H9 (cell line): Measurements from ENCODE around the gene MAP2. TPM values are rescaled to one million over a fixed set of nuclear protein-coding genes. Genes with fewer than 3 reads are reported as not detected.

Source experiments
- DNase-seq: peaks from one replicate; pipeline ENCODE4 v3.0.0-alpha.2; 2017
- H2AFZ ChIP-seq: one replicate; pipeline ENCODE4 v1.6.1; 2013; ENCODE audit warnings: mild to moderate bottlenecking, low read length, control low read depth, moderate library complexity
- H2AK5ac ChIP-seq: 2 replicates; pipeline ENCODE4 v1.6.1; 2013; ENCODE audit warnings: low read length, control low read depth, mixed read lengths; ENCODE audit not compliant: insufficient read length
- H2BK120ac ChIP-seq: one replicate; pipeline ENCODE4 v1.6.1; 2013; ENCODE audit warnings: low read depth, mild to moderate bottlenecking, low read length, control low read depth, inconsistent platforms; ENCODE audit not compliant: poor library complexity, severe bottlenecking
- H2BK12ac ChIP-seq: 2 replicates; pipeline ENCODE4 v1.6.1; 2013; ENCODE audit warnings: low read length, control low read depth, mixed read lengths, low read depth; ENCODE audit not compliant: insufficient read length
- H2BK15ac ChIP-seq: 2 replicates; pipeline ENCODE4 v1.6.1; 2013; ENCODE audit warnings: low read depth, low read length, control low read depth
- H2BK20ac ChIP-seq: one replicate; pipeline ENCODE4 v1.6.1; 2013; ENCODE audit warnings: low read depth, mild to moderate bottlenecking, low read length, control low read depth, inconsistent platforms; ENCODE audit not compliant: poor library complexity, severe bottlenecking
- H2BK5ac ChIP-seq: 2 replicates; pipeline ENCODE4 v1.6.1; 2013; ENCODE audit warnings: low read length, control low read depth, mixed read lengths; ENCODE audit not compliant: insufficient read length
- H3K14ac ChIP-seq: 2 replicates; pipeline ENCODE4 v1.6.1; 2013; ENCODE audit warnings: low read length, control low read depth; ENCODE audit not compliant: insufficient read depth
- H3K18ac ChIP-seq: 2 replicates; pipeline ENCODE4 v1.6.1; 2013; ENCODE audit warnings: low read depth, mild to moderate bottlenecking, mixed read lengths, low read length, control low read depth; ENCODE audit not compliant: insufficient read length
- H3K23ac ChIP-seq: 2 replicates; pipeline ENCODE4 v1.6.1; 2013; ENCODE audit warnings: low read length, control low read depth, mixed read lengths, low read depth; ENCODE audit not compliant: insufficient read length
- H3K23me2 ChIP-seq: 2 replicates; pipeline ENCODE4 v1.6.1; 2013; ENCODE audit warnings: low read depth, mild to moderate bottlenecking, mixed read lengths, low read length, control low read depth; ENCODE audit not compliant: insufficient read length, poor library complexity, severe bottlenecking
- H3K27ac ChIP-seq: 2 replicates; pipeline ENCODE4 v1.5.1; 2013; ENCODE audit warnings: low read length, control low read depth, mixed read lengths, low read depth; ENCODE audit not compliant: insufficient read length
- H3K27me3 ChIP-seq: 2 replicates; pipeline ENCODE4 v1.6.1; 2013; ENCODE audit warnings: low read length, control low read depth, inconsistent platforms; ENCODE audit not compliant: insufficient read depth
- H3K4ac ChIP-seq: 2 replicates; pipeline ENCODE4 v1.6.1; 2013; ENCODE audit warnings: low read depth, mild to moderate bottlenecking, control low read depth, inconsistent platforms, low read length, moderate library complexity
- H3K4me1 ChIP-seq: 2 replicates; pipeline ENCODE4 v1.6.1; 2013; ENCODE audit warnings: low read length, control low read depth, inconsistent platforms; ENCODE audit not compliant: insufficient read depth
- H3K4me2 ChIP-seq: 2 replicates; pipeline ENCODE4 v1.6.1; 2013; ENCODE audit warnings: low read length, control low read depth, mixed read lengths; ENCODE audit not compliant: insufficient read length, insufficient read depth
- H3K56ac ChIP-seq: 2 replicates; pipeline ENCODE4 v1.6.1; 2013; ENCODE audit warnings: low read depth, mild to moderate bottlenecking, mixed read lengths, low read length, control low read depth; ENCODE audit not compliant: insufficient read length
- H3K79me1 ChIP-seq: 2 replicates; pipeline ENCODE4 v1.6.1; 2013; ENCODE audit warnings: low read depth, mild to moderate bottlenecking, moderate library complexity, low read length, control low read depth, inconsistent platforms; ENCODE audit not compliant: insufficient read depth, poor library complexity, severe bottlenecking
- H3K79me2 ChIP-seq: 2 replicates; pipeline ENCODE4 v1.6.1; 2013; ENCODE audit warnings: low read length, control low read depth, inconsistent platforms; ENCODE audit not compliant: insufficient read depth
- H3K9ac ChIP-seq: 2 replicates; pipeline ENCODE4 v1.6.1; 2013; ENCODE audit warnings: low read length, control low read depth, mixed read lengths; ENCODE audit not compliant: insufficient read length; ENCODE audit errors: extremely low read depth
- H3K9me3 ChIP-seq: one replicate; pipeline ENCODE4 v1.6.1; 2013; ENCODE audit warnings: low read depth, low read length, inconsistent platforms; ENCODE audit not compliant: control insufficient read depth
- H3T11ph ChIP-seq: one replicate; pipeline ENCODE4 v1.6.1; 2013; ENCODE audit warnings: mild to moderate bottlenecking, low read length, control low read depth, inconsistent platforms
- H4K20me1 ChIP-seq: one replicate; pipeline ENCODE4 v1.6.1; 2013; ENCODE audit not compliant: control insufficient read depth, insufficient read length, insufficient read depth
- H4K5ac ChIP-seq: 2 replicates; pipeline ENCODE4 v1.6.1; 2013; ENCODE audit warnings: low read depth, mild to moderate bottlenecking, mixed read lengths, low read length, control low read depth; ENCODE audit not compliant: insufficient read length
- H4K8ac ChIP-seq: replicated peaks from 2 replicates; pipeline ENCODE4 v1.6.1; 2013; ENCODE audit warnings: low read length, control low read depth, mixed read lengths, low read depth; ENCODE audit not compliant: insufficient read length
- H4K91ac ChIP-seq: 2 replicates; pipeline ENCODE4 v1.6.1; 2013; ENCODE audit warnings: low read depth, mild to moderate bottlenecking, moderate library complexity, mixed read lengths, low read length, control low read depth; ENCODE audit not compliant: insufficient read length
- H3K27ac Mint-ChIP-seq, 3 experiments: 2 replicates in 2 of 3; 3 replicates in 1 of 3; pipeline ENCODE4 v1.8.0; 2020 to 2021; ENCODE audit warnings: mixed read lengths in 3 of 3, mild to moderate bottlenecking in 1 of 3, moderate library complexity in 1 of 3
- H3K27me3 Mint-ChIP-seq: 2 replicates; pipeline ENCODE4 v1.8.0; 2021; ENCODE audit warnings: low read depth, mild to moderate bottlenecking, moderate library complexity, mixed read lengths
- H3K36me3 Mint-ChIP-seq, 3 experiments: 2 replicates in 2 of 3; 3 replicates in 1 of 3; pipeline ENCODE4 v1.8.0; 2020 to 2021; ENCODE audit warnings: low read depth in 3 of 3, mixed read lengths in 3 of 3; ENCODE audit not compliant: insufficient read depth in 1 of 3
- H3K4me1 Mint-ChIP-seq, 2 experiments: 2 replicates each; pipeline ENCODE4 v1.8.0; 2020; ENCODE audit warnings: mixed read lengths in 2 of 2
- H3K4me3 Mint-ChIP-seq, 2 experiments: 2 replicates in 1 of 2; 3 replicates in 1 of 2; pipeline ENCODE4 v1.8.0; 2020 to 2021; ENCODE audit warnings: mild to moderate bottlenecking in 2 of 2, mixed read lengths in 2 of 2, moderate library complexity in 1 of 2
- H3K9me3 Mint-ChIP-seq, 2 experiments: 2 replicates in 1 of 2; 3 replicates in 1 of 2; pipeline ENCODE4 v1.8.0; 2020; ENCODE audit warnings: mild to moderate bottlenecking in 2 of 2, mixed read lengths in 2 of 2, moderate library complexity in 1 of 2
- WGBS: extraction: QIAGEN DNeasy Blood & Tissue Kit; methylation state at CpG from one replicate; pipeline ENCODE4 v1.1.7; 2013; ENCODE audit warnings: missing lambda C conversion rate, low lambda C conversion rate, mixed read lengths; ENCODE audit not compliant: insufficient read length; ENCODE audit errors: extremely low coverage; 5-methylcytosine and 5-hydroxymethylcytosine counted together
- total RNA-seq: library from RNA; stranded (reverse); gene quantifications from 2 replicates; pipeline ENCODE4 v1.2.1, GENCODE V29; 2021
- TF ChIP-seq, protein P1 (sequence below): fragments of 200-600 bp; sonication (generic); conservative IDR thresholded peaks from 3 replicates; pipeline ENCODE4 v1.8.0; 2021; ENCODE audit warnings: antibody characterized with exemption, mild to moderate bottlenecking

Gene MAP2
- total RNA-seq, 1 experiment from 2014 or later = 0.87 TPM

DNA sequence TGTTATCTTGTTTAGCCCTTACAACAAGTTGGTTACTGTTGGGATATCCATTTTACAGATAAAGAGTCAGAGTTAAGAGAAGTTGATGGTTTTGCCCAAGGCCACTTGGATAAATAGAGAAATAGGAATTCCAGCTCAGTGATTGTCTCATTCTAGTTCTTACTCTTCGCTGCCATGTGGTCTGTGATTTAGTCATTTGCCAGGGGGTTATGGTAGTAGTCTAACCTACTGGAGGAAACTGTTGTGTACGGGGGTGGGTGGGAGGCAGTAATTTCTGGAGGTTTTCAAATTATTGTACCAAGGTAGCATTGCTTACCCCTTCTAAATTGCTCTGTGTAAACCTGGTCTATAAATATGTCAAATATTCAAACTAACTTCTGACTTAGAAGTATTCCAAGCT lies 110.4 kb downstream of the MAP2 start:
- no peak overlapping the region for H2BK5ac ChIP-seq
- no peak overlapping the region for H3K4me2 ChIP-seq
- H2BK12ac ChIP-seq = no peak overlapping the region
- H3K79me2 ChIP-seq = no peaks in the 10 kb centered on the region
- H3K9me3 Mint-ChIP-seq = no peaks in the 10 kb centered on the region
- no peak overlapping the region for H3K18ac ChIP-seq
- TF ChIP-seq, protein P1, sequence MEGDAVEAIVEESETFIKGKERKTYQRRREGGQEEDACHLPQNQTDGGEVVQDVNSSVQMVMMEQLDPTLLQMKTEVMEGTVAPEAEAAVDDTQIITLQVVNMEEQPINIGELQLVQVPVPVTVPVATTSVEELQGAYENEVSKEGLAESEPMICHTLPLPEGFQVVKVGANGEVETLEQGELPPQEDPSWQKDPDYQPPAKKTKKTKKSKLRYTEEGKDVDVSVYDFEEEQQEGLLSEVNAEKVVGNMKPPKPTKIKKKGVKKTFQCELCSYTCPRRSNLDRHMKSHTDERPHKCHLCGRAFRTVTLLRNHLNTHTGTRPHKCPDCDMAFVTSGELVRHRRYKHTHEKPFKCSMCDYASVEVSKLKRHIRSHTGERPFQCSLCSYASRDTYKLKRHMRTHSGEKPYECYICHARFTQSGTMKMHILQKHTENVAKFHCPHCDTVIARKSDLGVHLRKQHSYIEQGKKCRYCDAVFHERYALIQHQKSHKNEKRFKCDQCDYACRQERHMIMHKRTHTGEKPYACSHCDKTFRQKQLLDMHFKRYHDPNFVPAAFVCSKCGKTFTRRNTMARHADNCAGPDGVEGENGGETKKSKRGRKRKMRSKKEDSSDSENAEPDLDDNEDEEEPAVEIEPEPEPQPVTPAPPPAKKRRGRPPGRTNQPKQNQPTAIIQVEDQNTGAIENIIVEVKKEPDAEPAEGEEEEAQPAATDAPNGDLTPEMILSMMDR = no peak
- no peak overlapping the region for H4K8ac ChIP-seq
- peaks cover 70% of the 10 kb centered on the region for H3K27me3 Mint-ChIP-seq
- H3K9ac ChIP-seq = no peak overlapping the region
- H3K14ac ChIP-seq = no peak overlapping the region
- no peak overlapping the region for H2BK120ac ChIP-seq
- no peak overlapping the region for H2BK15ac ChIP-seq
- H3K4me1 Mint-ChIP-seq = no peaks in the 10 kb centered on the region
- no peak overlapping the region for H3K56ac ChIP-seq
- no peaks in the 10 kb centered on the region for H3K79me1 ChIP-seq
- H3K27me3 ChIP-seq = no peaks in the 10 kb centered on the region
- no peak overlapping the region for H4K5ac ChIP-seq
- H3K36me3 Mint-ChIP-seq = no peaks in the 10 kb centered on the region
- no peaks in the 10 kb centered on the region for H3K4me1 ChIP-seq
- H4K20me1 ChIP-seq = no peaks in the 10 kb centered on the region
- no peak overlapping the region for H2BK20ac ChIP-seq
- no peak overlapping the region for H3K23ac ChIP-seq
- no peak overlapping the region for H4K91ac ChIP-seq
- no peak overlapping the region for H2AFZ ChIP-seq
- WGBS = no CpG with 5 or more reads among the region's 2 CpGs
- no peak overlapping the region for H3T11ph ChIP-seq
- no peak overlapping the region for H2AK5ac ChIP-seq
- H3K4me3 Mint-ChIP-seq = no peak overlapping the region
- DNase-seq = no peak
- no peaks in the 10 kb centered on the region for H3K23me2 ChIP-seq
- no peak overlapping the region for H3K4ac ChIP-seq
- H3K27ac ChIP-seq = no peak overlapping the region
- no peaks in the 10 kb centered on the region for H3K9me3 ChIP-seq
- no peak overlapping the region for H3K27ac Mint-ChIP-seq
